Adrenal gland (tissue), 12 donors: ENCODE measurements around the gene MSL2. TPM values are rescaled to one million over a fixed set of nuclear protein-coding genes. Genes with fewer than 3 reads are reported as not detected.
A peak's percentile ranks its signal among the peaks of the same experiment; 100 is the strongest.

Experiments
- DNase-seq, 7 donors: peaks; one replicate each; pipeline ENCODE4 v3.0.0-alpha.2; 2019 to 2020
- H3K27ac ChIP-seq, 5 donors: fragments of 200-600 bp; sonication (generic) in 4 of 5; 1 replicate in 3 of 5; 2 replicates in 2 of 5; pipeline versions ENCODE4 v1.5.1 to v1.8.0; 2016 to 2020; ENCODE audit warnings: mild to moderate bottlenecking in 1 of 5
- H3K27me3 ChIP-seq: fragments of 200-600 bp; 2 replicates; pipeline ENCODE4 v1.8.0; 2021
- H3K36me3 ChIP-seq, 2 donors: fragments of 200-600 bp; replicated peaks in 1 of 2; 1 replicate in 1 of 2; 2 replicates in 1 of 2; pipeline versions ENCODE4 v1.5.1 to v1.8.0; 2018 to 2022
- H3K4me1 ChIP-seq, 2 donors: fragments of 200-600 bp; replicated peaks in 1 of 2; 1 replicate in 1 of 2; 2 replicates in 1 of 2; pipeline versions ENCODE4 v1.5.1 to v1.8.0; 2018 to 2021
- H3K4me3 ChIP-seq, 4 donors: fragments of 200-600 bp; sonication (generic) in 3 of 4; one replicate each; pipeline ENCODE4 v1.5.1; 2016 to 2018
- H3K9me3 ChIP-seq, 3 donors: fragments of 200-600 bp; sonication (generic) in 1 of 3; replicated peaks in 1 of 3; 1 replicate in 2 of 3; 2 replicates in 1 of 3; pipeline versions ENCODE4 v1.5.1 to v1.8.0; 2016 to 2021
- POLR2A ChIP-seq, 2 donors: fragments of 450-650 bp; IDR thresholded peaks; one replicate each; pipeline ENCODE4 v1.6.1; 2017; ENCODE audit warnings: antibody characterized with exemption in 2 of 2, mild to moderate bottlenecking in 2 of 2, moderate library complexity in 1 of 2
- WGBS, 4 donors: extraction: QIAGEN DNeasy Blood & Tissue Kit in 2 of 4; methylation state at CpG; one replicate each; pipeline versions ENCODE4 v1.1.5 to v1.1.7; 2013 to 2017; 5-methylcytosine and 5-hydroxymethylcytosine counted together
- intact Hi-C, 2 donors: fragments of 100-400 bp; cut with DNase I; formaldehyde crosslinking; loops; one replicate each; pipeline versions ENCODE4 v1.14.1 to v1.15.0; 2022 to 2023
- polyA plus RNA-seq, 3 donors: library from polyadenylated mRNA; stranded (reverse); fragments of 200-250 nt in 2 of 3; fragments of 350-450 nt in 1 of 3; fragmentation: Illumina TruSeq in 1 of 3; extraction: RNeasy Lipid Tissue Mini Kit (QIAGEN cat#74804) in 1 of 3; gene quantifications; one replicate each; pipeline ENCODE4 v1.2.3, GENCODE V29; 2013 to 2014
- total RNA-seq, 9 donors: library from RNA; depleted of rRNA in 4 of 9; stranded (reverse); fragments of >200 nt in 4 of 9; fragments of 120-200 nt in 1 of 9; fragmentation: NEBNext Ultra II Directional in 1 of 9; extraction: Animal tissue kit (Norgen Biotek cat#: 25700) in 1 of 9; gene quantifications; one replicate each; pipeline versions ENCODE4 v1.1.0 to v1.2.4, GENCODE V29; 2013 to 2023
- TF ChIP-seq, protein P1 (sequence below), 6 experiments: fragments of 450-650 bp in 4 of 6; fragments of 200-600 bp in 2 of 6; sonication (generic) in 1 of 6; IDR thresholded peaks; 1 replicate in 5 of 6; 2 replicates in 1 of 6; pipeline versions ENCODE4 v1.5.1 to v1.8.0; 2016 to 2021; ENCODE audit warnings: antibody characterized with exemption in 6 of 6, mild to moderate bottlenecking in 2 of 6, moderate library complexity in 1 of 6
- donor health status: healthy with polysubstance abuse.
- donor health status: Bipolar disorder and iron deficiency.
- donor health status: DM: yes; HTN: yes; CAD: no.
- donor health status: DM: no; HTN: no; CAD: no.
- donor health status: DM: no; HTN: no; CAD: no.
- donor health status: DM: yes; HTN: yes; CAD: no.

Gene MSL2
- total and polyA plus RNA-seq, 12 donors = 4.0 to 36.0 (median 19.1) TPM

GRCh38 chr3:136197159-136197793 is 1.1 kb upstream of the MSL2 start:
- DNase-seq = no peak
- intact Hi-C loops = loop anchor here in 1 of 2 donors (5.0 to 10.0 kb wide), 2 partner anchors 50 to 112 kb away; no protein-coding TSS in a partner anchor
- Histone ChIP-seq H3K4me1 (peaks cover 18 to 23% of the 10 kb centered on the region in 2 donors), H3K4me3 (peak overlapping the region in 3 of 4 donors; percentile 25 to 81 (median 62)), H3K27ac (peak overlapping the region; percentile 98 to 100 (median 100)), H3K27me3 (no peaks in the 10 kb centered on the region), H3K9me3 (no peaks in the 10 kb centered on the region), H3K36me3 (no peaks in the 10 kb centered on the region)
- WGBS, 4 donors = 14 to 18% (median 16%) methylated on average over 15 of the region's 15 CpGs
- no peak for TF ChIP-seq POLR2A (IDR thresholded peaks at IDR 0.05)

- 0 to 1% (median 0%) methylated on average over 22 to 64 of the region's 64 CpGs for WGBS, 4 donors
- peak overlapping the region; percentile 25 to 81 (median 68) for H3K4me3 ChIP-seq
- DNase-seq = peak; percentile 98 to 99 (median 98)
- H3K27ac ChIP-seq = peak overlapping the region; percentile 98 to 100 (median 100)
- H3K4me1 ChIP-seq = peaks cover 25 to 30% of the 10 kb centered on the region in 2 donors
- H3K9me3 ChIP-seq = no peaks in the 10 kb centered on the region
- TF ChIP-seq, protein P1, sequence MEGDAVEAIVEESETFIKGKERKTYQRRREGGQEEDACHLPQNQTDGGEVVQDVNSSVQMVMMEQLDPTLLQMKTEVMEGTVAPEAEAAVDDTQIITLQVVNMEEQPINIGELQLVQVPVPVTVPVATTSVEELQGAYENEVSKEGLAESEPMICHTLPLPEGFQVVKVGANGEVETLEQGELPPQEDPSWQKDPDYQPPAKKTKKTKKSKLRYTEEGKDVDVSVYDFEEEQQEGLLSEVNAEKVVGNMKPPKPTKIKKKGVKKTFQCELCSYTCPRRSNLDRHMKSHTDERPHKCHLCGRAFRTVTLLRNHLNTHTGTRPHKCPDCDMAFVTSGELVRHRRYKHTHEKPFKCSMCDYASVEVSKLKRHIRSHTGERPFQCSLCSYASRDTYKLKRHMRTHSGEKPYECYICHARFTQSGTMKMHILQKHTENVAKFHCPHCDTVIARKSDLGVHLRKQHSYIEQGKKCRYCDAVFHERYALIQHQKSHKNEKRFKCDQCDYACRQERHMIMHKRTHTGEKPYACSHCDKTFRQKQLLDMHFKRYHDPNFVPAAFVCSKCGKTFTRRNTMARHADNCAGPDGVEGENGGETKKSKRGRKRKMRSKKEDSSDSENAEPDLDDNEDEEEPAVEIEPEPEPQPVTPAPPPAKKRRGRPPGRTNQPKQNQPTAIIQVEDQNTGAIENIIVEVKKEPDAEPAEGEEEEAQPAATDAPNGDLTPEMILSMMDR (IDR thresholded peaks at IDR 0.05) = peak in 2 of 6 experiments; percentile 7 to 16
- peak; percentile 46 to 82 for TF ChIP-seq POLR2A (IDR thresholded peaks at IDR 0.05)
- H3K27me3 ChIP-seq = no peaks in the 10 kb centered on the region
- intact Hi-C loops = loop anchor here in 1 of 2 donors (5.0 to 10.0 kb wide), 2 partner anchors 51 to 112 kb away; no protein-coding TSS in a partner anchor
- H3K36me3 ChIP-seq = no peaks in the 10 kb centered on the region
Measured at GRCh38 chr3:136196401-136197158, 445 bp upstream of the MSL2 start.

DNA sequence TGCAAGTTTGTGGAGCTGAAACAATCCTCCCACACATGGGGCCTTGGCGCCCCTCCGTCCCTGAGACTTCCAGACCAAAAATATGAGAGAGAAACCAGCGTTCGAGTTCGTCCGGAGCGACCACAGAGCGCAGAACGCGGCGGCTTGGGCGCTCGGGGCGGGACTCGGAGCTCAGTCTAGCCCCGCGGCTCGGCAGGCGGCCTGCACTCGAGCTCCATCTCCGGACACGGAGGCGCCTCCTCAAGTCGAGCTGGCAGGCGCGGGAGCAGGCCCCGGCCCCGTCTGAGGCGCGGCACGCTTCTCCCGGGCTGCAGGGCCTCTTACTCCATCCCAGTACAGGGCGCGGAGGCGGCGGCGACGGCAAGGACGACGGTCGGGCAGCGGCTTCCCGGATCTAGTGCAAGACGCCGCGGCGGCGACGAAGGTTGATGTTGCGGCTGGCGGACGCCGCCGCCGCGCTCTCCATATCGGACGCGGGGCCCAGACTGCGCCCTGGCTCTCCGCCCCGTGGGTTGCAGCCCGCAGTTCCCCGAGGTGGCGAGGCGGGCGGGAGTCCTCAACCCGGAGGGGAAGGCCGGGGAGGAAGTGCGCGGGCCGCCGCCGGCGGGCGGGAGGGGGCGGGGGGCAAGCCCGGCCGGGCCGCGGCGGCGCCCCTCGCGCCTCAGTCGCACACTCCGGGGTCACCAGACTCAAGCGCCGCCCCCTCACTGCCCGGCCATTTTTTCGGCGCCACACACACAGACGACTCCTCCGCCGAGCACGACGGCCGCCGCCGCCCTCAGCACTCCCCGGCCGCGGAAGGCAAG is 674 bp downstream of the MSL2 start:
- Histone ChIP-seq H3K4me1 (peaks cover 36 to 41% of the 10 kb centered on the region in 2 donors), H3K9me3 (no peaks in the 10 kb centered on the region), H3K36me3 (no peaks in the 10 kb centered on the region), H3K27ac (peak overlapping the region; percentile 98 to 100 (median 100)), H3K4me3 (peak overlapping the region; percentile 25 to 81 (median 68)), H3K27me3 (no peaks in the 10 kb centered on the region)
- peak; percentile 68 to 87 (median 83) for DNase-seq
- TF ChIP-seq, protein P1 (IDR thresholded peaks at IDR 0.05) = no peak
- TF ChIP-seq POLR2A (IDR thresholded peaks at IDR 0.05) = peak in 1 of 2 donors; percentile 41
- 0% methylated on average over 13 to 102 of the region's 103 CpGs for WGBS, 4 donors
- intact Hi-C loops = loop anchor here in 1 of 2 donors (5.0 to 10.0 kb wide), 2 partner anchors 52 to 111 kb away; no protein-coding TSS in a partner anchor

DNA sequence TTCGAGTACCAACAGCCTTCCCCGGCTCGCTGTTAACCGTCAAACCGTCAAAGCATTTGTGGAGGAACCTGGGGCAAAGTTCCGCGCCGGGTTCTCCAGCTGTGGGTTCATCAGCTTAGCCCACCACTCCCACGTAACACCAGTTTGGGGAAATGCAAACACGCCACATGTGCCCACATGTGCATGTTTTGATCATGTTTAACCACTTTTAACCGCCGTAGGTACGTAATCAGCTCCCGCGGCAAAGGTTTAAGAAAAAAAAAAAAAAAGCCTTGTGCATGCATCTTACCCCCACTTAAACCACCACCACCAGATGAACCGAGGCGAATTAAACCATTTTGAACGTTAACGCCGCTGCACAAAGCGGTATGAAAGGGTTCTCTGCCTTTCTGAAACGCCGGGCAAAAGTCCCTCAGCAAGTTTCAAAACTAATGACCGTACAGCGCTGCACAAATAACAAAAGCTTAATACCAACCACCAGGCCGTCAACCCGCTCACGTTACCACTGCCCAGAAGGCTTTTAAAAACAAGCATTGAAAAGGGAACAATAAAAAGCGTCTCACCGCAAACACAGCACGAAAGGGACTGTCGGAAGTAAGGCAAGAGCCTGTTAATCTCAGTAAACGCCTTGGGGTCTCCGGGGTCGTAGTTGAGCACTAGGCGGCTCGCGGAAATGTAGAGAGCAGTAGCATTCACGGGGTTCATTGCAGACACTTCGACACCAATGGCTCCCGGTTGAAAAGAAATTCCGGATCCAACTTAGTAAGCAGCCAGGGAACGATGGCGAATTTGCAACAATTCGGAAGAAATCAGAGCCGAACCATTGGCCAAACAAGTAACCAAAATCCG is 1.5 kb downstream of the MSL2 start:
- Histone ChIP-seq H3K4me1 (peaks cover 42 to 49% of the 10 kb centered on the region in 2 donors), H3K4me3 (peak overlapping the region; percentile 19 to 81 (median 44)), H3K36me3 (no peaks in the 10 kb centered on the region), H3K9me3 (no peaks in the 10 kb centered on the region), H3K27ac (peak overlapping the region; percentile 98 to 100 (median 100)), H3K27me3 (no peaks in the 10 kb centered on the region)
- intact Hi-C loops = loop anchor here in 1 of 2 donors (5.0 to 10.0 kb wide), 3 partner anchors 42 to 110 kb away; no protein-coding TSS in a partner anchor
- DNase-seq = peak in 5 of 7 donors; percentile 33 to 66 (median 42)
- TF ChIP-seq, protein P1 (IDR thresholded peaks at IDR 0.05) = peak in 1 of 6 experiments; percentile 20
- no peak for TF ChIP-seq POLR2A (IDR thresholded peaks at IDR 0.05)
- 0 to 1% (median 0%) methylated on average over 47 of the region's 47 CpGs for WGBS, 4 donors
